Immature natural killer cell (primary cell): Measurements from ENCODE around the gene AGER. TPM values are rescaled to one million over a fixed set of nuclear protein-coding genes. Genes with fewer than 3 reads are reported as not detected.

Experiments used
- DNase-seq, 3 donors: peaks; one replicate each; pipeline ENCODE4 v3.0.0; 2022; ENCODE audit warnings: mixed read lengths in 1 of 3
- H3K27ac Mint-ChIP-seq, 6 donors: one replicate each; pipeline ENCODE4 v1.8.0; 2020; ENCODE audit warnings: mixed read lengths in 6 of 6, mild to moderate bottlenecking in 5 of 6, inconsistent platforms in 4 of 6, moderate library complexity in 3 of 6
- H3K27me3 Mint-ChIP-seq, 3 donors: one replicate each; pipeline ENCODE4 v1.8.0; 2020 to 2021; ENCODE audit warnings: low read depth in 3 of 3, mild to moderate bottlenecking in 3 of 3, mixed read lengths in 3 of 3, moderate library complexity in 3 of 3, inconsistent platforms in 1 of 3
- H3K36me3 Mint-ChIP-seq, 3 donors: one replicate each; pipeline ENCODE4 v1.8.0; 2020; ENCODE audit warnings: mixed read lengths in 3 of 3, inconsistent platforms in 2 of 3, mild to moderate bottlenecking in 2 of 3
- H3K4me1 Mint-ChIP-seq, 2 donors: one replicate each; pipeline ENCODE4 v1.8.0; 2020; ENCODE audit warnings: inconsistent platforms in 2 of 2, mild to moderate bottlenecking in 2 of 2, mixed read lengths in 2 of 2, moderate library complexity in 1 of 2
- H3K4me3 Mint-ChIP-seq, 5 donors: one replicate each; pipeline ENCODE4 v1.8.0; 2020; ENCODE audit warnings: mild to moderate bottlenecking in 5 of 5, mixed read lengths in 5 of 5, inconsistent platforms in 3 of 5, moderate library complexity in 3 of 5
- H3K9me3 Mint-ChIP-seq, 6 donors: one replicate each; pipeline ENCODE4 v1.8.0; 2020; ENCODE audit warnings: mild to moderate bottlenecking in 6 of 6, mixed read lengths in 6 of 6, inconsistent platforms in 4 of 6, moderate library complexity in 3 of 6
- polyA plus RNA-seq, 3 donors: library from polyadenylated mRNA; unstranded; fragments of 300-500 nt; fragmentation: Illumina TruSeq; gene quantifications; one replicate each; pipeline ENCODE4 v1.2.3, GENCODE V29; 2021

AGER gene
- polyA plus RNA-seq, 3 donors from 2014 or later, result 0.25 to 0.57 TPM; not detected in 1

DNA sequence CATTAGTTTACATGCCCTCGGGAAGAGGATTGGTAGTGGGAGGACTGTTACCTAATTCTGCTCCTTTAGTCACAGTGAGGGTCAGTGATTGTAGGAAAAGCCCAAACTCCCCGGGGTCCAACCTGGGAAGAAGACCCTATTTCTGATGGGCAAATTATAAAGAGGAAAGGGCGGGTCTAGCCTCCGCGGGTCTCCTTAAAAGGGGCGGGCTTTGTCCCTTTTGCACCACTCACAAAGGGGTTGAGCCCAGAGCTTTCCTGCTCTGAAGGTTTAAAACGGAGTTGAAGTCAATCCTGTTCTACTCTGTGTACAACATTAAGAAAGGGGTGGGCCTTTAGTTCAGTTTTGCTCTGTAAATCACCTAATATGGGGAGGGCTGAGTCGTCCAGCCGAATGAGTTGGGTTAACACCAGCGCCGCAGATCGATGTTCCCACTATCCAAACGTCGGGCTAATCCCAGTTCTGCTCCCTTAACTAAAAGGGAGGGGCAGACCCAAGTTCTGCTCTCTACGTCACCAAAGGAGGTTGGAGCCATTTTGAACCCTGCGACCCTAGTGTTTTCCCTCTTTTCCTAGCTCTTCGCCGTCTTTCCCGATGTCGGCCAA is 6.8 kb downstream of the AGER start:
- Mint-ChIP-seq H3K27me3 (peaks cover 8 to 11% (median 9%) of the 10 kb centered on the region in 3 donors), H3K4me1 (peaks cover 66 to 72% of the 10 kb centered on the region in 2 donors), H3K4me3 (peak overlapping the region; percentile 85 to 99 (median 91)), H3K27ac (peak overlapping the region; percentile 94 to 100 (median 98)), H3K9me3 (no peaks in the 10 kb centered on the region), H3K36me3 (peaks cover 4 to 10% (median 6%) of the 10 kb centered on the region in 3 donors)
- no peak for DNase-seq

GRCh38 chr6:32176476-32177182 is 7.4 kb downstream of the AGER start:
- DNase-seq, result no peak
- peaks cover 8 to 11% (median 9%) of the 10 kb centered on the region in 3 donors for H3K27me3 Mint-ChIP-seq
- peak overlapping the region; percentile 94 to 100 (median 98) for H3K27ac Mint-ChIP-seq
- no peaks in the 10 kb centered on the region for H3K9me3 Mint-ChIP-seq
- peaks cover 4 to 10% (median 6%) of the 10 kb centered on the region in 3 donors for H3K36me3 Mint-ChIP-seq
- H3K4me3 Mint-ChIP-seq, result peak overlapping the region; percentile 85 to 99 (median 91)
- H3K4me1 Mint-ChIP-seq, result peaks cover 66 to 72% of the 10 kb centered on the region in 2 donors

- Mint-ChIP-seq H3K9me3 (no peaks in the 10 kb centered on the region), H3K27me3 (peaks cover 8 to 11% (median 10%) of the 10 kb centered on the region in 3 donors), H3K4me3 (peak within 1 kb of the TSS; percentile 85 to 99 (median 91)), H3K36me3 (peaks cover 4 to 12% (median 6%) of the 10 kb centered on the region in 3 donors), H3K27ac (peak within 1 kb of the TSS; percentile 94 to 100 (median 98)), H3K4me1 (peaks cover 64 to 72% of the 10 kb centered on the region in 2 donors)
- peak; percentile 96 for DNase-seq
These were observed 8.2 kb downstream of the AGER start, which contains the start of gene AGPAT1 for GRCh38 chr6:32175711-32176475. TSS of gene AGPAT1 (minus strand) at chr6:32176084. CDS start at chr6:32171496, 4,588 bp downstream.

GRCh38 chr6:32175322-32175710 is 8.7 kb downstream of the AGER start:
- H3K9me3 Mint-ChIP-seq, result no peaks in the 10 kb centered on the region
- H3K27me3 Mint-ChIP-seq, result peaks cover 8 to 11% (median 10%) of the 10 kb centered on the region in 3 donors
- H3K36me3 Mint-ChIP-seq, result peaks cover 2 to 7% (median 2%) of the 10 kb centered on the region in 3 donors
- H3K4me3 Mint-ChIP-seq, result peak overlapping the region; percentile 85 to 99 (median 91)
- DNase-seq, result no peak
- H3K4me1 Mint-ChIP-seq, result peaks cover 58 to 66% of the 10 kb centered on the region in 2 donors
- H3K27ac Mint-ChIP-seq, result peak overlapping the region; percentile 70 to 100 (median 92)

- H3K4me1 Mint-ChIP-seq, result peaks cover 51 to 58% of the 10 kb centered on the region in 2 donors
- no peak for DNase-seq
These were observed 9.6 kb downstream of the AGER start for GRCh38 chr6:32174416-32174815.

DNA sequence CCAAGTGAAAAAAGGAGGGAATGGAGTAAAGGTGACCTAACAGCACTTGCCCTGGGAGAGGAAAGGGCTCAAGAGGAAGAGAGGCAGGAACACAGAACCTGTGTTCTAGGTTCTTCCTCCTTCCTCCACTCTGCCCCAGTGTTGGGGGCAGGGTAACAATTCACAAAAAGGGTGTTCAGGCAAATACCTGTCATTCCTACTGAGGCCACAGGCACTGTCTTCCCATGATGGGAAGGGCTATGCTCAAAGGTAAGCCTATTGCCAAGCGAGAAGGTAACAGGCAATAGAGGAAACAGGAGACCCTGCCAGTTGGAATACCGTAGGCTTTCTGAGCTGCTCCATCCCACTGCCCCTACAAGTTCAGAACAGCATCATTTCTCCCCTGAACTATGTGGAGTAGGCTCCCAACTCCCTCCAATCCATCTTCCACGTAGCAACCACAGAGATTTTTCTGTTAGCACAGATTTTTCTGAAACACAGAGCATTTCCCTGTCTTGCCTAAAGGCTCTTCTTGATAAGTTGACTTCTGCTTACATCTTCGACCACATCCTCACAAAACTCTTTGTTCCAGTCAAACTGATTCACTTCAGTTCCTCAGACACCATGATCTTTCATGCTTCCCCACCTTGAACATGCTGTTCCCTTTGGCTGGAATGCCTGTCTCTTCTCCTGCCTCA is 10.9 kb downstream of the AGER start:
- no peak for DNase-seq
- Mint-ChIP-seq H3K4me1 (peaks cover 41 to 47% of the 10 kb centered on the region in 2 donors), H3K4me3 (peak overlapping the region in 1 of 5 donors; percentile 1), H3K36me3 (peaks cover 5 to 20% (median 10%) of the 10 kb centered on the region in 3 donors), H3K27ac (peak overlapping the region in 4 of 6 donors; percentile 4 to 79 (median 34)), H3K27me3 (peaks cover 10 to 11% (median 10%) of the 10 kb centered on the region in 3 donors), H3K9me3 (no peaks in the 10 kb centered on the region)

More at GRCh38 chr6:32174416-32174815, 9.6 kb downstream of the AGER start:
- Mint-ChIP-seq H3K9me3 (no peaks in the 10 kb centered on the region), H3K36me3 (peaks cover 5 to 13% (median 10%) of the 10 kb centered on the region in 3 donors), H3K4me3 (peak overlapping the region; percentile 74 to 94 (median 86)), H3K27ac (peak overlapping the region in 5 of 6 donors; percentile 30 to 89 (median 73)), H3K27me3 (peaks cover 10 to 12% (median 10%) of the 10 kb centered on the region in 3 donors)

GRCh38 chr6:32171234-32171633 is 12.8 kb downstream of the AGER start:
- H3K4me3 Mint-ChIP-seq, result no peak overlapping the region
- H3K36me3 Mint-ChIP-seq, result peaks cover 11 to 27% (median 18%) of the 10 kb centered on the region in 3 donors
- H3K9me3 Mint-ChIP-seq, result no peaks in the 10 kb centered on the region
- peaks cover 3 to 4% (median 3%) of the 10 kb centered on the region in 3 donors for H3K27me3 Mint-ChIP-seq
- no peak for DNase-seq
- no peak overlapping the region for H3K27ac Mint-ChIP-seq
- H3K4me1 Mint-ChIP-seq, result peaks cover 23 to 28% of the 10 kb centered on the region in 2 donors

- H3K4me1 Mint-ChIP-seq, result peaks cover 17 to 22% of the 10 kb centered on the region in 2 donors
- peaks cover 3 to 4% (median 3%) of the 10 kb centered on the region in 3 donors for H3K27me3 Mint-ChIP-seq
- H3K4me3 Mint-ChIP-seq, result no peak overlapping the region
- H3K9me3 Mint-ChIP-seq, result no peaks in the 10 kb centered on the region
- H3K27ac Mint-ChIP-seq, result no peak overlapping the region
- H3K36me3 Mint-ChIP-seq, result peaks cover 11 to 31% (median 18%) of the 10 kb centered on the region in 3 donors
- no peak for DNase-seq
These were observed 13.8 kb downstream of the AGER start for GRCh38 chr6:32170294-32170693.

GRCh38 chr6:32168807-32169591 is 15.1 kb downstream of the AGER start:
- DNase-seq, result no peak
- Mint-ChIP-seq H3K27me3 (peaks cover 3 to 4% (median 3%) of the 10 kb centered on the region in 3 donors), H3K4me3 (no peak overlapping the region), H3K4me1 (peaks cover 4 to 9% of the 10 kb centered on the region in 2 donors), H3K36me3 (peaks cover 11 to 31% (median 18%) of the 10 kb centered on the region in 3 donors), H3K27ac (no peak overlapping the region), H3K9me3 (no peaks in the 10 kb centered on the region)

DNA sequence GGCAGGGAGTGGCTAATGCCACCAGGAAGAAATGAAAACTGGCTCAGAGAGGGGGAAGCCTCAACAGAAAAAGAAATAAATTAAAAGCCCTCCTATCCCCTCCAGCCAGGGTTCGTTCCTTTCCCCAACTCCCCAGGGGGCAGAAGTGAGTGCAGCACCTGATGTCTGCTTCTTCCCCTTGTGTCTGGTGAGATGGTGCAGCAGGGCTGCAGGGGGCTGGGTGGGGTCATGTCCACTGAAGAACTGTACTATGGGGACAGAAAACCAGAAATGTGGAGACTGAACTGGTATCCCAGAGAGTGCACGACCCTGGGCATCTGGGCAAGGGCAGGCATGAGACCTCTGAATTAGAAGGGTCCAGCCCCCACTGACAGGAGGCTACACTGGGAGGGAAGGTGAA is 15.7 kb downstream of the AGER start:
- H3K4me1 Mint-ChIP-seq, result peaks cover 0 to 5% of the 10 kb centered on the region in 2 donors
- peaks cover 11 to 31% (median 18%) of the 10 kb centered on the region in 3 donors for H3K36me3 Mint-ChIP-seq
- DNase-seq, result no peak
- peaks cover 3 to 4% (median 3%) of the 10 kb centered on the region in 3 donors for H3K27me3 Mint-ChIP-seq
- no peak overlapping the region for H3K4me3 Mint-ChIP-seq
- no peaks in the 10 kb centered on the region for H3K9me3 Mint-ChIP-seq
- H3K27ac Mint-ChIP-seq, result no peak overlapping the region

GRCh38 chr6:32167761-32168262 is 16.2 kb downstream of the AGER start:
- H3K4me3 Mint-ChIP-seq, result no peak overlapping the region
- H3K27ac Mint-ChIP-seq, result peak overlapping the region in 2 of 6 donors; percentile 12 to 84
- H3K27me3 Mint-ChIP-seq, result peaks cover 3 to 4% (median 3%) of the 10 kb centered on the region in 3 donors
- peaks cover 11 to 31% (median 18%) of the 10 kb centered on the region in 3 donors for H3K36me3 Mint-ChIP-seq
- peaks cover 0 to 4% of the 10 kb centered on the region in 2 donors for H3K4me1 Mint-ChIP-seq
- DNase-seq, result no peak
- H3K9me3 Mint-ChIP-seq, result no peaks in the 10 kb centered on the region

DNA sequence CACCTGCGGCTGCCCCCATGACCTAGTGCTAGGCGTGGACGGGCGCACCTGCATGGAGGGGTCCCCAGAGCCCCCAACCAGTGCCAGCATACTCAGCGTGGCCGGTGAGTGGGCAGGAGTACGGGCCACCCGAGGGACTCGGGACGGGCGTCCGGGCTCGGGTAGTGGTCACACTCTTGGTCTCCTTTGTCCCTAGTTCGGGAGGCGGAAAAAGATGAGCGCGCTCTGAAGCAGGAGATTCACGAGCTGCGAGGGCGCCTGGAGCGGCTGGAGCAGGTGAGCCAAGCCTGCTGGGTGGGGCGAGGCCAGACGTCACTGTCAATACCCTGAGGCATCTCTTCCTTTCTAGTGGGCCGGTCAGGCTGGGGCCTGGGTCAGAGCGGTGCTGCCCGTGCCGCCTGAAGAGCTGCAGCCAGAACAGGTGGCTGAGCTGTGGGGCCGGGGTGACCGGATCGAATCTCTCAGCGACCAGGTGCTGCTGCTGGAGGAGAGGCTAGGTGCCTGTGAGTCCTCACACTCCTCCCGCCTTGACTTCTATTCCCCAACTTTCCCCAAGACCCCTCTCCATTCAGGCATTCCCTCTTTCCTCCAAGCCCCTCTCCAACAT is 16.8 kb downstream of the AGER start:
- DNase-seq, result no peak
- Mint-ChIP-seq H3K27ac (peak overlapping the region in 2 of 6 donors; percentile 12 to 84), H3K4me3 (no peak overlapping the region), H3K36me3 (peaks cover 11 to 34% (median 18%) of the 10 kb centered on the region in 3 donors), H3K27me3 (peaks cover 3 to 4% (median 3%) of the 10 kb centered on the region in 3 donors), H3K9me3 (no peaks in the 10 kb centered on the region), H3K4me1 (no peaks in the 10 kb centered on the region)
